ENCODE results near the gene ATXN1. TPM values are rescaled to one million over a fixed set of nuclear protein-coding genes. Genes with fewer than 3 reads are reported as not detected.

ATXN1 gene
- total and polyA plus RNA-seq, 2 experiments from 2014 or later: 4.8 to 9.1 TPM

DNA sequence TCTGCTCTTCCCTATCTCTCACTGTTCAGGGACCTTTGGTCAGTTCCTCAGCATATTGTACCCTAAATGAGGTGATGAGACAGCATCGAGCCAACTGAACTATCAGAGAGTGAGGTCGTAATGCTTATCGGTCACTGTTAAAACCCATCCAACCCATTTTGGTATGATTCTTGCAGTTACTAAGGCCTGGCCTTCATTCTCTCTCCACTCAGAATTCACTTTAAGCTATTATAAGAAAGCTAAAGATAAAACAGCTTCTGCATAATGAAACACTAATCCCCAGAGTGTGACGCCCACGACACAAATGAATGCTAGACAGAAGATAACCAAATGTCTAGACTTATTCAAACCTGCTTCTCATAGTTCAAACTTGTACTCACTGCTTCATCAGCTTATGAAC lies 347.1 kb downstream of the ATXN1 start:
- no peak overlapping the region for H2AFZ ChIP-seq
- Mint-ChIP-seq H3K36me3 (ENCODE audit: low read depth) (no peaks in the 10 kb centered on the region), H3K27me3 (ENCODE audit: insufficient read depth, low read depth, poor library complexity) (no peaks in the 10 kb centered on the region), H3K4me1 (0 out of 3 replicates have a peak, but pooled peaks cover 2% of the 10 kb centered on the region), H3K27ac (no peak overlapping the region), H3K4me3 (no peak overlapping the region), H3K9me3 (no peaks in the 10 kb centered on the region)
- no peaks in the 10 kb centered on the region for H3F3A ChIP-seq (replicated peaks; ENCODE audit: low read depth)
- H3K4me3 ChIP-seq: no peak overlapping the region
- ATAC-seq (no peak), DNase-seq (ENCODE audit: low spot score) (no peak)
- H3K27ac ChIP-seq (ENCODE audit: low read depth): no peak overlapping the region
- no peaks in the 10 kb centered on the region for H3K79me2 ChIP-seq (replicated peaks; ENCODE audit: insufficient read depth)
- no peaks in the 10 kb centered on the region for H3K27me3 ChIP-seq (ENCODE audit: insufficient read depth)
- H3K36me3 ChIP-seq (ENCODE audit: insufficient read depth): no peaks in the 10 kb centered on the region
- TF ChIP-seq EZH2 (IDR thresholded peaks at IDR 0.05; ENCODE audit: low read depth, unreplicated experiment) (no peak), ZNF331 (CRISPR knock-in tag; IDR thresholded peaks at IDR 0.05; ENCODE audit: low read depth) (no peak), POLR2AphosphoS5 (IDR thresholded peaks at IDR 0.05; ENCODE audit: low read depth) (no peak), NANOG (IDR thresholded peaks at IDR 0.05; ENCODE audit: borderline replicate concordance) (no peak), ZNF114 (CRISPR knock-in tag; IDR thresholded peaks at IDR 0.05) (no peak), JUNB (IDR thresholded peaks at IDR 0.05; ENCODE audit: unreplicated experiment) (no peak), CREB1 (CRISPR knock-in tag; IDR thresholded peaks at IDR 0.05; ENCODE audit: low read depth) (no peak), STAT1 (IDR thresholded peaks at IDR 0.05; ENCODE audit: unreplicated experiment) (no peak), EZH2phosphoT487 (IDR thresholded peaks at IDR 0.05; ENCODE audit: unreplicated experiment) (no peak)
- TF ChIP-seq, protein P1, sequence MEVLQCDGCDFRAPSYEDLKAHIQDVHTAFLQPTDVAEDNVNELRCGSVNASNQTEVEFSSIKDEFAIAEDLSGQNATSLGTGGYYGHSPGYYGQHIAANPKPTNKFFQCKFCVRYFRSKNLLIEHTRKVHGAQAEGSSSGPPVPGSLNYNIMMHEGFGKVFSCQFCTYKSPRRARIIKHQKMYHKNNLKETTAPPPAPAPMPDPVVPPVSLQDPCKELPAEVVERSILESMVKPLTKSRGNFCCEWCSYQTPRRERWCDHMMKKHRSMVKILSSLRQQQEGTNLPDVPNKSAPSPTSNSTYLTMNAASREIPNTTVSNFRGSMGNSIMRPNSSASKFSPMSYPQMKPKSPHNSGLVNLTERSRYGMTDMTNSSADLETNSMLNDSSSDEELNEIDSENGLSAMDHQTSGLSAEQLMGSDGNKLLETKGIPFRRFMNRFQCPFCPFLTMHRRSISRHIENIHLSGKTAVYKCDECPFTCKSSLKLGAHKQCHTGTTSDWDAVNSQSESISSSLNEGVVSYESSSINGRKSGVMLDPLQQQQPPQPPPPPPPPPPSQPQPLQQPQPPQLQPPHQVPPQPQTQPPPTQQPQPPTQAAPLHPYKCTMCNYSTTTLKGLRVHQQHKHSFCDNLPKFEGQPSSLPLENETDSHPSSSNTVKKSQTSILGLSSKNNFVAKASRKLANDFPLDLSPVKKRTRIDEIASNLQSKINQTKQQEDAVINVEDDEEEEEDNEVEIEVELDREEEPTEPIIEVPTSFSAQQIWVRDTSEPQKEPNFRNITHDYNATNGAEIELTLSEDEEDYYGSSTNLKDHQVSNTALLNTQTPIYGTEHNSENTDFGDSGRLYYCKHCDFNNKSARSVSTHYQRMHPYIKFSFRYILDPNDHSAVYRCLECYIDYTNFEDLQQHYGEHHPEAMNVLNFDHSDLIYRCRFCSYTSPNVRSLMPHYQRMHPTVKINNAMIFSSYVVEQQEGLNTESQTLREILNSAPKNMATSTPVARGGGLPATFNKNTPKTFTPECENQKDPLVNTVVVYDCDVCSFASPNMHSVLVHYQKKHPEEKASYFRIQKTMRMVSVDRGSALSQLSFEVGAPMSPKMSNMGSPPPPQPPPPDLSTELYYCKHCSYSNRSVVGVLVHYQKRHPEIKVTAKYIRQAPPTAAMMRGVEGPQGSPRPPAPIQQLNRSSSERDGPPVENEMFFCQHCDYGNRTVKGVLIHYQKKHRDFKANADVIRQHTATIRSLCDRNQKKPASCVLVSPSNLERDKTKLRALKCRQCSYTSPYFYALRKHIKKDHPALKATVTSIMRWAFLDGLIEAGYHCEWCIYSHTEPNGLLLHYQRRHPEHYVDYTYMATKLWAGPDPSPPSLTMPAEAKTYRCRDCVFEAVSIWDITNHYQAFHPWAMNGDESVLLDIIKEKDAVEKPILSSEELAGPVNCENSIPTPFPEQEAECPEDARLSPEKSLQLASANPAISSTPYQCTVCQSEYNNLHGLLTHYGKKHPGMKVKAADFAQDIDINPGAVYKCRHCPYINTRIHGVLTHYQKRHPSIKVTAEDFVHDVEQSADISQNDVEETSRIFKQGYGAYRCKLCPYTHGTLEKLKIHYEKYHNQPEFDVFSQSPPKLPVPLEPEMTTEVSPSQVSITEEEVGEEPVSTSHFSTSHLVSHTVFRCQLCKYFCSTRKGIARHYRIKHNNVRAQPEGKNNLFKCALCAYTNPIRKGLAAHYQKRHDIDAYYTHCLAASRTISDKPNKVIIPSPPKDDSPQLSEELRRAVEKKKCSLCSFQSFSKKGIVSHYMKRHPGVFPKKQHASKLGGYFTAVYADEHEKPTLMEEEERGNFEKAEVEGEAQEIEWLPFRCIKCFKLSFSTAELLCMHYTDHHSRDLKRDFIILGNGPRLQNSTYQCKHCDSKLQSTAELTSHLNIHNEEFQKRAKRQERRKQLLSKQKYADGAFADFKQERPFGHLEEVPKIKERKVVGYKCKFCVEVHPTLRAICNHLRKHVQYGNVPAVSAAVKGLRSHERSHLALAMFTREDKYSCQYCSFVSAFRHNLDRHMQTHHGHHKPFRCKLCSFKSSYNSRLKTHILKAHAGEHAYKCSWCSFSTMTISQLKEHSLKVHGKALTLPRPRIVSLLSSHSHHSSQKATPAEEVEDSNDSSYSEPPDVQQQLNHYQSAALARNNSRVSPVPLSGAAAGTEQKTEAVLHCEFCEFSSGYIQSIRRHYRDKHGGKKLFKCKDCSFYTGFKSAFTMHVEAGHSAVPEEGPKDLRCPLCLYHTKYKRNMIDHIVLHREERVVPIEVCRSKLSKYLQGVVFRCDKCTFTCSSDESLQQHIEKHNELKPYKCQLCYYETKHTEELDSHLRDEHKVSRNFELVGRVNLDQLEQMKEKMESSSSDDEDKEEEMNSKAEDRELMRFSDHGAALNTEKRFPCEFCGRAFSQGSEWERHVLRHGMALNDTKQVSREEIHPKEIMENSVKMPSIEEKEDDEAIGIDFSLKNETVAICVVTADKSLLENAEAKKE (CRISPR knock-in tag; IDR thresholded peaks at IDR 0.05): no peak
- TF ChIP-seq, protein P2, sequence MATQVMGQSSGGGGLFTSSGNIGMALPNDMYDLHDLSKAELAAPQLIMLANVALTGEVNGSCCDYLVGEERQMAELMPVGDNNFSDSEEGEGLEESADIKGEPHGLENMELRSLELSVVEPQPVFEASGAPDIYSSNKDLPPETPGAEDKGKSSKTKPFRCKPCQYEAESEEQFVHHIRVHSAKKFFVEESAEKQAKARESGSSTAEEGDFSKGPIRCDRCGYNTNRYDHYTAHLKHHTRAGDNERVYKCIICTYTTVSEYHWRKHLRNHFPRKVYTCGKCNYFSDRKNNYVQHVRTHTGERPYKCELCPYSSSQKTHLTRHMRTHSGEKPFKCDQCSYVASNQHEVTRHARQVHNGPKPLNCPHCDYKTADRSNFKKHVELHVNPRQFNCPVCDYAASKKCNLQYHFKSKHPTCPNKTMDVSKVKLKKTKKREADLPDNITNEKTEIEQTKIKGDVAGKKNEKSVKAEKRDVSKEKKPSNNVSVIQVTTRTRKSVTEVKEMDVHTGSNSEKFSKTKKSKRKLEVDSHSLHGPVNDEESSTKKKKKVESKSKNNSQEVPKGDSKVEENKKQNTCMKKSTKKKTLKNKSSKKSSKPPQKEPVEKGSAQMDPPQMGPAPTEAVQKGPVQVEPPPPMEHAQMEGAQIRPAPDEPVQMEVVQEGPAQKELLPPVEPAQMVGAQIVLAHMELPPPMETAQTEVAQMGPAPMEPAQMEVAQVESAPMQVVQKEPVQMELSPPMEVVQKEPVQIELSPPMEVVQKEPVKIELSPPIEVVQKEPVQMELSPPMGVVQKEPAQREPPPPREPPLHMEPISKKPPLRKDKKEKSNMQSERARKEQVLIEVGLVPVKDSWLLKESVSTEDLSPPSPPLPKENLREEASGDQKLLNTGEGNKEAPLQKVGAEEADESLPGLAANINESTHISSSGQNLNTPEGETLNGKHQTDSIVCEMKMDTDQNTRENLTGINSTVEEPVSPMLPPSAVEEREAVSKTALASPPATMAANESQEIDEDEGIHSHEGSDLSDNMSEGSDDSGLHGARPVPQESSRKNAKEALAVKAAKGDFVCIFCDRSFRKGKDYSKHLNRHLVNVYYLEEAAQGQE (IDR thresholded peaks at IDR 0.05; ENCODE audit: unreplicated experiment): no peak
- TF ChIP-seq, protein P3, sequence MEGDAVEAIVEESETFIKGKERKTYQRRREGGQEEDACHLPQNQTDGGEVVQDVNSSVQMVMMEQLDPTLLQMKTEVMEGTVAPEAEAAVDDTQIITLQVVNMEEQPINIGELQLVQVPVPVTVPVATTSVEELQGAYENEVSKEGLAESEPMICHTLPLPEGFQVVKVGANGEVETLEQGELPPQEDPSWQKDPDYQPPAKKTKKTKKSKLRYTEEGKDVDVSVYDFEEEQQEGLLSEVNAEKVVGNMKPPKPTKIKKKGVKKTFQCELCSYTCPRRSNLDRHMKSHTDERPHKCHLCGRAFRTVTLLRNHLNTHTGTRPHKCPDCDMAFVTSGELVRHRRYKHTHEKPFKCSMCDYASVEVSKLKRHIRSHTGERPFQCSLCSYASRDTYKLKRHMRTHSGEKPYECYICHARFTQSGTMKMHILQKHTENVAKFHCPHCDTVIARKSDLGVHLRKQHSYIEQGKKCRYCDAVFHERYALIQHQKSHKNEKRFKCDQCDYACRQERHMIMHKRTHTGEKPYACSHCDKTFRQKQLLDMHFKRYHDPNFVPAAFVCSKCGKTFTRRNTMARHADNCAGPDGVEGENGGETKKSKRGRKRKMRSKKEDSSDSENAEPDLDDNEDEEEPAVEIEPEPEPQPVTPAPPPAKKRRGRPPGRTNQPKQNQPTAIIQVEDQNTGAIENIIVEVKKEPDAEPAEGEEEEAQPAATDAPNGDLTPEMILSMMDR (conservative IDR thresholded peaks at IDR 0.05; ENCODE audit: low read depth in 2 of 2): no peak
- TF ChIP-seq, protein P4, sequence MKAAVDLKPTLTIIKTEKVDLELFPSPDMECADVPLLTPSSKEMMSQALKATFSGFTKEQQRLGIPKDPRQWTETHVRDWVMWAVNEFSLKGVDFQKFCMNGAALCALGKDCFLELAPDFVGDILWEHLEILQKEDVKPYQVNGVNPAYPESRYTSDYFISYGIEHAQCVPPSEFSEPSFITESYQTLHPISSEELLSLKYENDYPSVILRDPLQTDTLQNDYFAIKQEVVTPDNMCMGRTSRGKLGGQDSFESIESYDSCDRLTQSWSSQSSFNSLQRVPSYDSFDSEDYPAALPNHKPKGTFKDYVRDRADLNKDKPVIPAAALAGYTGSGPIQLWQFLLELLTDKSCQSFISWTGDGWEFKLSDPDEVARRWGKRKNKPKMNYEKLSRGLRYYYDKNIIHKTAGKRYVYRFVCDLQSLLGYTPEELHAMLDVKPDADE (IDR thresholded peaks at IDR 0.05): no peak
- H4K20me1 ChIP-seq (replicated peaks; ENCODE audit: insufficient read depth): no peaks in the 10 kb centered on the region
- H3K9me2 ChIP-seq (ENCODE audit: insufficient read depth): no peaks in the 10 kb centered on the region
- no peaks in the 10 kb centered on the region for H3K4me1 ChIP-seq (ENCODE audit: insufficient read depth)
- no peak overlapping the region for H3K4me2 ChIP-seq

All from GM23338 (cell line).